Brain microvascular endothelial cell (primary cell): Measurements from ENCODE around the gene TRIM59.
A peak's percentile ranks its signal among the peaks of the same experiment; 100 is the strongest.

ENCODE experiments used
- DNase-seq: peaks from one replicate; pipeline ENCODE4 v3.0.0-alpha.2; 2020
- H3K27ac ChIP-seq: fragments of 250-450 bp; sonication (Bioruptor Pico); 2 replicates; pipeline ENCODE4 v1.5.1; 2020; ENCODE audit warnings: mild to moderate bottlenecking, moderate library complexity
- H3K27me3 ChIP-seq: fragments of 250-450 bp; sonication (Bioruptor Pico); replicated peaks from 2 replicates; pipeline ENCODE4 v1.5.1; 2020; ENCODE audit warnings: mild to moderate bottlenecking
- H3K36me3 ChIP-seq: fragments of 250-450 bp; sonication (Bioruptor Pico); replicated peaks from 2 replicates; pipeline ENCODE4 v1.5.1; 2020; ENCODE audit warnings: mild to moderate bottlenecking
- H3K4me3 ChIP-seq: 2 replicates; pipeline ENCODE4 v1.5.1; 2011; ENCODE audit warnings: low read depth, mild to moderate bottlenecking, control low read depth, low read length, moderate library complexity
- CTCF ChIP-seq: IDR thresholded peaks from 2 replicates; pipeline ENCODE4 v1.5.1; 2011; ENCODE audit warnings: low read depth, mild to moderate bottlenecking, moderate library complexity, low read length, control low read depth, inconsistent platforms; ENCODE audit errors: missing control alignments
- in situ Hi-C: cut with HindIII; loops from 2 replicates; pipeline ENCODE4 v1.10.0; 2017; ENCODE audit warnings: low sequenced_read_pairs, low pct_ligation_motif_present

The TRIM59 gene

GRCh38 chr3:160474416-160474838 lies 24.8 kb upstream of the TRIM59 start:
- DNase-seq = peak; percentile 38
- H3K27me3 ChIP-seq = no peaks in the 10 kb centered on the region
- TF ChIP-seq CTCF = no peak
- H3K36me3 ChIP-seq = no peaks in the 10 kb centered on the region
- H3K27ac ChIP-seq = peak overlapping the region; percentile 80
- no peak overlapping the region for H3K4me3 ChIP-seq
- in situ Hi-C loops = no loop called here

GRCh38 chr3:160473978-160474377 lies 24.4 kb upstream of the TRIM59 start:
- no peaks in the 10 kb centered on the region for H3K27me3 ChIP-seq
- no peak overlapping the region for H3K4me3 ChIP-seq
- H3K36me3 ChIP-seq = no peaks in the 10 kb centered on the region
- no peak for TF ChIP-seq CTCF
- DNase-seq = peak; percentile 88
- peak overlapping the region; percentile 80 for H3K27ac ChIP-seq
- in situ Hi-C loops = no loop called here

GRCh38 chr3:160473221-160473620 lies 23.6 kb upstream of the TRIM59 start:
- DNase-seq = peak; percentile 93
- Histone ChIP-seq H3K36me3 (no peaks in the 10 kb centered on the region), H3K27ac (peak overlapping the region; percentile 80), H3K4me3 (no peak overlapping the region), H3K27me3 (no peaks in the 10 kb centered on the region)
- peak; percentile 49 for TF ChIP-seq CTCF
- in situ Hi-C loops = no loop called here

- Histone ChIP-seq H3K36me3 (no peaks in the 10 kb centered on the region), H3K4me3 (no peak overlapping the region), H3K27me3 (no peaks in the 10 kb centered on the region), H3K27ac (no peak overlapping the region)
- TF ChIP-seq CTCF = no peak
- in situ Hi-C loops = no loop called here
- no peak for DNase-seq
Observed at GRCh38 chr3:160472344-160472743, 22.8 kb upstream of the TRIM59 start.

- no peaks in the 10 kb centered on the region for H3K36me3 ChIP-seq
- in situ Hi-C loops = no loop called here
- no peaks in the 10 kb centered on the region for H3K27me3 ChIP-seq
- no peak overlapping the region for H3K27ac ChIP-seq
- no peak for DNase-seq
- H3K4me3 ChIP-seq = no peak overlapping the region
- TF ChIP-seq CTCF = no peak
Observed at GRCh38 chr3:160471892-160472291, 22.3 kb upstream of the TRIM59 start.

- Histone ChIP-seq H3K4me3 (no peak overlapping the region), H3K36me3 (no peaks in the 10 kb centered on the region), H3K27me3 (no peaks in the 10 kb centered on the region), H3K27ac (no peak overlapping the region)
- in situ Hi-C loops = no loop called here
- no peak for DNase-seq
- TF ChIP-seq CTCF = no peak
Observed at GRCh38 chr3:160470181-160470580, 20.6 kb upstream of the TRIM59 start.
